Breast epithelium (tissue), 4 donors: ENCODE data around the gene YPEL1. TPM values are rescaled to one million over a fixed set of nuclear protein-coding genes. Genes with fewer than 3 reads are reported as not detected.

Experiments
- DNase-seq, 2 donors: peaks; one replicate each; pipeline ENCODE4 v3.0.0-alpha.2; 2019; ENCODE audit warnings: low spot score in 2 of 2
- H3K27ac ChIP-seq, 2 donors: fragments of 200-600 bp; sonication (generic) in 1 of 2; one replicate each; pipeline ENCODE4 v1.5.1; 2016 to 2019; ENCODE audit warnings: mild to moderate bottlenecking in 1 of 2
- H3K27me3 ChIP-seq, 2 donors: fragments of 200-600 bp; sonication (generic) in 1 of 2; one replicate each; pipeline versions ENCODE4 v1.5.1 to v1.6.0; 2017 to 2019; ENCODE audit warnings: control low read depth in 1 of 2, mild to moderate bottlenecking in 1 of 2
- H3K36me3 ChIP-seq: fragments of 200-600 bp; one replicate; pipeline ENCODE4 v1.5.1; 2019
- H3K4me1 ChIP-seq, 2 donors: fragments of 200-600 bp; sonication (generic); one replicate each; pipeline ENCODE4 v1.5.1; 2016 to 2019; ENCODE audit warnings: control low read depth in 1 of 2
- H3K4me3 ChIP-seq, 3 donors: fragments of 200-600 bp; sonication (generic); 1 replicate in 2 of 3; 2 replicates in 1 of 3; pipeline ENCODE4 v1.5.1; 2016 to 2019; ENCODE audit warnings: mild to moderate bottlenecking in 3 of 3, moderate library complexity in 2 of 3
- H3K9me3 ChIP-seq, 2 donors: fragments of 200-600 bp; sonication (generic) in 1 of 2; one replicate each; pipeline ENCODE4 v1.5.1; 2016 to 2019; ENCODE audit warnings: control low read depth in 1 of 2
- CTCF ChIP-seq, 3 donors: fragments of 450-650 bp; IDR thresholded peaks; one replicate each; pipeline ENCODE4 v1.5.1; 2016 to 2017; ENCODE audit warnings: antibody characterized with exemption in 3 of 3, mild to moderate bottlenecking in 3 of 3, moderate library complexity in 3 of 3
- POLR2A ChIP-seq: fragments of 450-650 bp; IDR thresholded peaks from one replicate; pipeline ENCODE4 v1.6.1; 2016; ENCODE audit warnings: antibody characterized with exemption, mild to moderate bottlenecking, moderate library complexity
- POLR2AphosphoS5 ChIP-seq, 3 donors: sonication (generic); formaldehyde crosslinking; IDR thresholded peaks; one replicate each; pipeline ENCODE4 v1.6.1; 2017; ENCODE audit warnings: antibody characterized with exemption in 3 of 3
- intact Hi-C: fragments of 100-400 bp; cut with DNase I; formaldehyde crosslinking; loops from one replicate; pipeline ENCODE4 v1.15.1; 2023; ENCODE audit warnings: low total_unique reads
- total RNA-seq, 3 donors: library from RNA; depleted of rRNA; stranded (reverse); fragments of >200 nt; gene quantifications; one replicate each; pipeline ENCODE4 v1.1.0, GENCODE V29; 2016

Gene YPEL1
- total RNA-seq, 3 donors from 2014 or later = 7.8 to 8.5 (median 7.9) TPM

- peak overlapping the region; percentile 51 to 74 (median 65) for H3K4me3 ChIP-seq
- H3K36me3 ChIP-seq = no peaks in the 10 kb centered on the region
- TF ChIP-seq POLR2AphosphoS5 (IDR thresholded peaks at IDR 0.05) (no peak), CTCF (IDR thresholded peaks at IDR 0.05) (no peak), POLR2A (no peak)
- no peaks in the 10 kb centered on the region for H3K9me3 ChIP-seq
- H3K4me1 ChIP-seq = no peaks in the 10 kb centered on the region
- intact Hi-C loops = no loop called here
- H3K27me3 ChIP-seq = no peaks in the 10 kb centered on the region
- DNase-seq = no peak
- H3K27ac ChIP-seq = no peak overlapping the region
Measured at GRCh38 chr22:21657360-21658032, 78.1 kb downstream of the YPEL1 start.

- Histone ChIP-seq H3K27me3 (no peaks in the 10 kb centered on the region), H3K9me3 (no peaks in the 10 kb centered on the region), H3K36me3 (no peaks in the 10 kb centered on the region), H3K4me3 (peak overlapping the region; percentile 51 to 74 (median 65)), H3K27ac (no peak overlapping the region), H3K4me1 (no peaks in the 10 kb centered on the region)
- DNase-seq = no peak
- intact Hi-C loops = no loop called here
- TF ChIP-seq POLR2AphosphoS5 (IDR thresholded peaks at IDR 0.05) (no peak), CTCF (IDR thresholded peaks at IDR 0.05) (no peak), POLR2A (no peak)
Measured at GRCh38 chr22:21657020-21657359, 78.6 kb downstream of the YPEL1 start.

- TF ChIP-seq POLR2AphosphoS5 (IDR thresholded peaks at IDR 0.05) = no peak
- TF ChIP-seq CTCF (IDR thresholded peaks at IDR 0.05) = no peak
- no peak for TF ChIP-seq POLR2A
- intact Hi-C loops = no loop called here
Measured at GRCh38 chr22:21652547-21653545, 82.7 kb downstream of the YPEL1 start.

GRCh38 chr22:21652010-21652546, 83.5 kb downstream of the YPEL1 start:
- Histone ChIP-seq H3K36me3 (no peaks in the 10 kb centered on the region), H3K4me1 (peaks cover 0 to 7% of the 10 kb centered on the region in 2 donors), H3K9me3 (no peaks in the 10 kb centered on the region), H3K27ac (no peak overlapping the region), H3K27me3 (no peaks in the 10 kb centered on the region), H3K4me3 (peak overlapping the region; percentile 50 to 91 (median 58))
- intact Hi-C loops = no loop called here
- TF ChIP-seq CTCF (IDR thresholded peaks at IDR 0.05) (no peak), POLR2AphosphoS5 (IDR thresholded peaks at IDR 0.05) (peak in 1 of 3 donors; percentile 19)
- peak; percentile 85 to 89 for DNase-seq

More at GRCh38 chr22:21652547-21653545, 82.7 kb downstream of the YPEL1 start:
- H3K27ac ChIP-seq = no peak overlapping the region
- DNase-seq = no peak
- peak overlapping the region; percentile 50 to 91 (median 58) for H3K4me3 ChIP-seq
- H3K4me1 ChIP-seq = peaks cover 0 to 7% of the 10 kb centered on the region in 2 donors
- no peaks in the 10 kb centered on the region for H3K27me3 ChIP-seq
- no peaks in the 10 kb centered on the region for H3K36me3 ChIP-seq
- no peaks in the 10 kb centered on the region for H3K9me3 ChIP-seq
